A673 (cell line): ENCODE data around the gene SAA1. TPM values are rescaled to one million over a fixed set of nuclear protein-coding genes. Genes with fewer than 3 reads are reported as not detected.

Experiments used
- BruUV-seq: library from RNA; stranded (reverse); fragments of 400-500 nt; replicated peaks from 2 replicates; lab custom pipeline; 2021; lab: Mats Ljungman, UMichigan
- CTCF ChIA-PET: fragments of 300-600 bp; sonication (Branson Sonifier 250); formaldehyde crosslinking; loops from one replicate; lab custom pipeline; 2022; ENCODE audit warnings: antibody characterized with exemption; lab: Charles Lee
- POLR2A ChIA-PET: fragments of 300-600 bp; sonication (Branson Sonifier 250); formaldehyde crosslinking; loops from one replicate; lab custom pipeline; 2022; ENCODE audit warnings: antibody characterized with exemption; ENCODE audit not compliant: low non-redundant PET; lab: Charles Lee
- DNase-seq: peaks from one replicate; pipeline ENCODE4 v3.0.0-alpha.2; 2015; ENCODE audit warnings: low spot score
- H3K27ac ChIP-seq: fragments of 200-600 bp; sonication (generic); 2 replicates; pipeline ENCODE4 v1.5.1; 2016; ENCODE audit warnings: mixed run types, low read depth, mild to moderate bottlenecking, mixed read lengths, antibody characterized with exemption, low read length; ENCODE audit not compliant: poor library complexity, severe bottlenecking
- H3K27me3 ChIP-seq: fragments of 200-600 bp; sonication (generic); replicated peaks from 2 replicates; pipeline ENCODE4 v1.6.1; 2017; ENCODE audit warnings: mixed run types, low read depth, mild to moderate bottlenecking, mixed read lengths, antibody characterized with exemption, low read length; ENCODE audit not compliant: insufficient read depth, poor library complexity
- H3K36me3 ChIP-seq: fragments of 200-600 bp; sonication (generic); 2 replicates; pipeline ENCODE4 v1.6.1; 2016; ENCODE audit warnings: mixed run types, mild to moderate bottlenecking, mixed read lengths, antibody characterized with exemption, low read length; ENCODE audit not compliant: insufficient read depth, poor library complexity, severe bottlenecking
- H3K4me1 ChIP-seq: fragments of 200-600 bp; sonication (generic); 2 replicates; pipeline ENCODE4 v1.6.1; 2017; ENCODE audit warnings: mixed run types, mild to moderate bottlenecking, mixed read lengths, antibody characterized with exemption, low read length; ENCODE audit not compliant: insufficient read depth, poor library complexity, severe bottlenecking
- H3K4me3 ChIP-seq: fragments of 200-600 bp; sonication (generic); 2 replicates; pipeline ENCODE4 v1.5.1; 2016; ENCODE audit warnings: low read depth, mixed run types, mild to moderate bottlenecking, mixed read lengths, low read length; ENCODE audit not compliant: poor library complexity, severe bottlenecking
- H3K9me3 ChIP-seq: fragments of 200-600 bp; sonication (generic); 2 replicates; pipeline ENCODE4 v1.6.1; 2016; ENCODE audit warnings: mixed run types, low read depth, mild to moderate bottlenecking, mixed read lengths, antibody characterized with exemption, low read length; ENCODE audit not compliant: poor library complexity, severe bottlenecking
- CTCF ChIP-seq: fragments of 300-800, 200-600 bp; sonication (generic); conservative IDR thresholded peaks from 2 replicates; pipeline ENCODE4 v1.5.1; 2017; ENCODE audit warnings: low read depth, mild to moderate bottlenecking, antibody characterized with exemption, low read length, moderate library complexity, mixed read lengths
- EZH2 ChIP-seq: fragments of 200-600 bp; sonication (generic); IDR thresholded peaks from 2 replicates; pipeline ENCODE4 v1.6.1; 2017; ENCODE audit warnings: borderline replicate concordance, low read depth, mild to moderate bottlenecking, mixed read lengths, antibody characterized with exemption, low read length; ENCODE audit not compliant: poor library complexity, severe bottlenecking
- intact Hi-C: fragments of 100-400 bp; cut with micrococcal nuclease; formaldehyde crosslinking; loops from one replicate; pipeline ENCODE4 v1.10.0; 2022; ENCODE audit not compliant: unreplicated experiment
- total RNA-seq: library from RNA; stranded (reverse); gene quantifications from 2 replicates; pipeline ENCODE4 v1.2.3, GENCODE V29; 2021

Gene SAA1
- total RNA-seq, 1 experiment from 2014 or later = not detected

GRCh38 chr11:18312012-18312411 lies 45.9 kb downstream of the SAA1 start:
- TF ChIP-seq CTCF = no peak
- no peak for TF ChIP-seq EZH2
- H3K36me3 ChIP-seq = peaks cover 20% of the 10 kb centered on the region
- no peaks in the 10 kb centered on the region for H3K4me1 ChIP-seq
- no peak overlapping the region for H3K4me3 ChIP-seq
- no peaks in the 10 kb centered on the region for H3K27me3 ChIP-seq
- no peak overlapping the region for H3K27ac ChIP-seq
- BruUV-seq = no TSS peak
- ChIA-PET POLR2A (no interaction called here), CTCF (no interaction called here)
- no peaks in the 10 kb centered on the region for H3K9me3 ChIP-seq
- DNase-seq = no peak
- intact Hi-C loops = no loop called here

DNA sequence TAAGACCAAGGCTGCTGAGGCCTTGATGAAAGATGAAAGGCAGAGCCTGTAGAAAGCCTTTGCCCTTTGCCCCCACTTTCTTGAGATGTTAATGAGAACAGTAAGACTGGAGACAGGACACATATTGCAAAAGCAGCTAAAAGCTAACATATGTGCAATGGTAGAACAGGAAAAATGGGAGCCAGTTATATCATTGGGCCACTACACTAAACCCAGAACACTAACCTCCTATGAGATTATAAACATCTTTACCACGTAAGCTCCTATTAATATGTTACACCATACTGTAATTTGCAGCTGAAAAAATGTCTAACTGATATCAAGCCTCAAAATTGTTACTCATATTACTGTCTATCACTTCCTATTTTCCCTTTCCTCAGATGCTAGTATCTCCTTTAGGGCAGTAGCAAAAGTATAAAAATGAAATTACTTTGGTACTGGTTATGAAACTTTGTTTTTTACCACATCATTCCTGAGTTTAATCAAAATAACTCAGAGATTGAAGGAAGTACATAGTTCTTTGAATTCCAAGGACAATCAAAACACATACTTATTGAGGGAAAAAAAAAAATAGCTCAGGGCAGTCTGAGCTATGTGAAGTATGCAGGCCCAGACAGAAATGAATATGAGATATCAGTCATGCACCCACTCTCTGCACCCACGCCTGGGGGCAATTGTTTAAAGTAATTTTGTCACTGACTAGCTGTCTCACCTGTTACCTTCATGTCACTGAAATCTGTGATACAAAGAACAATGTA lies 46.8 kb downstream of the SAA1 start:
- H3K36me3 ChIP-seq = peaks cover 14% of the 10 kb centered on the region
- no peaks in the 10 kb centered on the region for H3K4me1 ChIP-seq
- no peak overlapping the region for H3K4me3 ChIP-seq
- no peak overlapping the region for H3K27ac ChIP-seq
- ChIA-PET CTCF (no interaction called here), POLR2A (no interaction called here)
- no peaks in the 10 kb centered on the region for H3K9me3 ChIP-seq
- DNase-seq = no peak
- no TSS peak for BruUV-seq
- intact Hi-C loops = no loop called here
- TF ChIP-seq EZH2 = no peak
- TF ChIP-seq CTCF = no peak
- H3K27me3 ChIP-seq = no peaks in the 10 kb centered on the region

GRCh38 chr11:18313965-18314763 lies 48.1 kb downstream of the SAA1 start:
- no peaks in the 10 kb centered on the region for H3K27me3 ChIP-seq
- no peak for TF ChIP-seq CTCF
- TF ChIP-seq EZH2 = no peak
- no peak overlapping the region for H3K4me3 ChIP-seq
- no peaks in the 10 kb centered on the region for H3K4me1 ChIP-seq
- intact Hi-C loops = no loop called here
- CTCF ChIA-PET = no interaction called here
- POLR2A ChIA-PET = interaction anchor here (0.6 kb wide), 1 partner anchor 13 kb away, joined by 10 read pairs; no protein-coding TSS in a partner anchor
- H3K36me3 ChIP-seq = peaks cover 11% of the 10 kb centered on the region
- no TSS peak for BruUV-seq
- DNase-seq = no peak
- H3K27ac ChIP-seq = no peak overlapping the region
- H3K9me3 ChIP-seq = no peaks in the 10 kb centered on the region
